Neutrophil (primary cell): ENCODE results near the gene P2RY12.

Experiments used
- H3K27ac ChIP-seq: fragments of 200-600 bp; sonication (generic); 2 replicates; pipeline ENCODE4 v1.5.1; 2016; ENCODE audit warnings: mild to moderate bottlenecking, moderate library complexity
- H3K27me3 ChIP-seq: fragments of 200-600 bp; sonication (generic); 2 replicates; pipeline ENCODE4 v1.6.0; 2016; ENCODE audit warnings: mild to moderate bottlenecking
- H3K36me3 ChIP-seq: fragments of 200-600 bp; sonication (generic); 2 replicates; pipeline ENCODE4 v1.5.1; 2017
- H3K4me1 ChIP-seq, 2 experiments: fragments of 200-600 bp in 1 of 2; sonication (generic) in 1 of 2; 1 replicate in 1 of 2; 2 replicates in 1 of 2; pipeline versions ENCODE4 v1.5.1 to v1.6.1; 2013 to 2016; ENCODE audit warnings: low read depth in 1 of 2, low read length in 1 of 2, mild to moderate bottlenecking in 1 of 2, moderate library complexity in 1 of 2; ENCODE audit not compliant: control insufficient read depth in 1 of 2, insufficient read depth in 1 of 2
- H3K4me3 ChIP-seq, 2 experiments: fragments of 200-600 bp in 1 of 2; sonication (generic) in 1 of 2; 1 replicate in 1 of 2; 2 replicates in 1 of 2; pipeline ENCODE4 v1.5.1; 2013 to 2016; ENCODE audit warnings: low read depth in 1 of 2, low read length in 1 of 2, mild to moderate bottlenecking in 1 of 2, moderate library complexity in 1 of 2
- H3K9me3 ChIP-seq: fragments of 200-600 bp; sonication (generic); 2 replicates; pipeline ENCODE4 v1.5.1; 2016
- CTCF ChIP-seq: fragments of 200-600 bp; sonication (generic); IDR thresholded peaks from 2 replicates; pipeline ENCODE4 v1.5.1; 2016; ENCODE audit warnings: antibody characterized with exemption

Gene P2RY12

GRCh38 chr3:151384741-151385174, at the start of gene P2RY12:
P2RY12 (minus strand) TSS chr3:151384753; CDS start chr3:151338845, 45,908 bp downstream.
- H3K27me3 ChIP-seq = no peaks in the 10 kb centered on the region
- H3K36me3 ChIP-seq = no peaks in the 10 kb centered on the region
- H3K9me3 ChIP-seq = no peaks in the 10 kb centered on the region
- TF ChIP-seq CTCF = no peak
- H3K27ac ChIP-seq = peak within 1 kb of the TSS; percentile 76
- H3K4me3 ChIP-seq = no peak within 1 kb of the TSS
- peaks cover 70 to 74% of the 10 kb centered on the region in 2 experiments for H3K4me1 ChIP-seq

GRCh38 chr3:151432616-151433372, 48.2 kb upstream of the P2RY12 start:
- Histone ChIP-seq H3K4me3 (no peak overlapping the region), H3K27ac (no peak overlapping the region), H3K4me1 (no peaks in the 10 kb centered on the region), H3K9me3 (no peaks in the 10 kb centered on the region), H3K27me3 (no peaks in the 10 kb centered on the region), H3K36me3 (no peaks in the 10 kb centered on the region)
- TF ChIP-seq CTCF = no peak

- H3K4me3 ChIP-seq = no peak overlapping the region
- H3K27me3 ChIP-seq = no peaks in the 10 kb centered on the region
- no peaks in the 10 kb centered on the region for H3K9me3 ChIP-seq
- no peak for TF ChIP-seq CTCF
- no peaks in the 10 kb centered on the region for H3K4me1 ChIP-seq
- H3K36me3 ChIP-seq = no peaks in the 10 kb centered on the region
- H3K27ac ChIP-seq = no peak overlapping the region
Observed at GRCh38 chr3:151431940-151432339, 47.4 kb upstream of the P2RY12 start.

- Histone ChIP-seq H3K9me3 (no peaks in the 10 kb centered on the region), H3K4me1 (peaks cover 0 to 6% of the 10 kb centered on the region in 2 experiments), H3K27me3 (no peaks in the 10 kb centered on the region), H3K27ac (no peak overlapping the region), H3K36me3 (no peaks in the 10 kb centered on the region), H3K4me3 (no peak overlapping the region)
- TF ChIP-seq CTCF = no peak
Observed at GRCh38 chr3:151430821-151431484, 46.4 kb upstream of the P2RY12 start.

- TF ChIP-seq CTCF = no peak
Observed at GRCh38 chr3:151428386-151428785, 43.8 kb upstream of the P2RY12 start.

More at GRCh38 chr3:151428386-151428785, 43.8 kb upstream of the P2RY12 start:
- H3K4me3 ChIP-seq = no peak overlapping the region
- H3K36me3 ChIP-seq = no peaks in the 10 kb centered on the region
- no peak overlapping the region for H3K27ac ChIP-seq
- H3K27me3 ChIP-seq = no peaks in the 10 kb centered on the region
- no peaks in the 10 kb centered on the region for H3K9me3 ChIP-seq
- H3K4me1 ChIP-seq = peaks cover 0 to 6% of the 10 kb centered on the region in 2 experiments
